Measurements from ENCODE around the gene IMMP2L. TPM values are rescaled to one million over a fixed set of nuclear protein-coding genes. Genes with fewer than 3 reads are reported as not detected.

The IMMP2L gene
- total and polyA plus RNA-seq, 2 of the 13 experiments (the other 11 are each of a cell fraction or from before 2014, with no cell fraction given), result 7.8 to 16.9 TPM

GRCh38 chr7:110852156-110852940 lies 709.9 kb downstream of the IMMP2L start:
- CTCF ChIA-PET (ENCODE audit: low intra/inter-chr PET ratio, low total read pairs), result no interaction called here
- Histone ChIP-seq H3K27ac (ENCODE audit: extremely low read length, insufficient read depth, low read length) (no peak overlapping the region), H3K79me2 (ENCODE audit: insufficient read depth, low read length) (no peaks in the 10 kb centered on the region), H2AFZ (ENCODE audit: low read length) (no peak overlapping the region), H3K4me1 (ENCODE audit: insufficient read depth, low read length) (no peaks in the 10 kb centered on the region), H3K9ac (ENCODE audit: insufficient read depth, low read depth, low read length) (no peak overlapping the region), H3K4me2 (ENCODE audit: low read depth, low read length) (no peak overlapping the region), H3K9me3 (ENCODE audit: low read length) (no peaks in the 10 kb centered on the region), H3K27me3 (ENCODE audit: control insufficient read depth in 1 of 2, insufficient read depth in 2 of 2, low read length in 2 of 2) (no peaks in the 10 kb centered on the region), H4K20me1 (ENCODE audit: insufficient read depth, low read length) (no peaks in the 10 kb centered on the region), H3K36me3 (replicated peaks in 1 of 2; ENCODE audit: control insufficient read depth in 1 of 2, insufficient read depth in 2 of 2, low read length in 2 of 2) (no peaks in the 10 kb centered on the region), H3K4me3 (replicated peaks in 1 of 3; ENCODE audit: insufficient read depth in 1 of 3, low read depth in 2 of 3, low read length in 3 of 3) (no peak overlapping the region)
- 27% methylated on average over 4 of the region's 4 CpGs for WGBS (ENCODE audit: low lambda C conversion rate)
- FAIRE-seq (no peak), ATAC-seq (no peak), DNase-seq (ENCODE audit: low spot score) (no peak)
- in situ Hi-C loops (cut with HindIII; ENCODE audit: extremely low pct_ligation_motif_present, low pct_unique_long_range_greater_than_20kb) (no loop called here), intact Hi-C loops (cut with micrococcal nuclease; ENCODE audit: unreplicated experiment) (no loop called here)
- POLR2A ChIA-PET, result no interaction called here
- no TSS peak for BruUV-seq (replicated peaks)
- no peak for TF ChIP-seq GMEB1 (CRISPR knock-in tag; IDR thresholded peaks at IDR 0.05; ENCODE audit: borderline replicate concordance)
- TF ChIP-seq ZNF138 (CRISPR knock-in tag; IDR thresholded peaks at IDR 0.05; ENCODE audit: low read depth), result no peak

GRCh38 chr7:110850224-110850623 lies 712.1 kb downstream of the IMMP2L start:
- Histone ChIP-seq H3K27me3 (ENCODE audit: control insufficient read depth in 1 of 2, insufficient read depth in 2 of 2, low read length in 2 of 2) (no peaks in the 10 kb centered on the region), H3K79me2 (ENCODE audit: insufficient read depth, low read length) (no peaks in the 10 kb centered on the region), H3K9ac (ENCODE audit: insufficient read depth, low read depth, low read length) (no peak overlapping the region), H3K4me1 (ENCODE audit: insufficient read depth, low read length) (no peaks in the 10 kb centered on the region), H3K27ac (ENCODE audit: extremely low read length, insufficient read depth, low read length) (no peak overlapping the region), H4K20me1 (ENCODE audit: insufficient read depth, low read length) (no peaks in the 10 kb centered on the region), H3K4me2 (ENCODE audit: low read depth, low read length) (no peak overlapping the region), H2AFZ (ENCODE audit: low read length) (no peak overlapping the region), H3K36me3 (replicated peaks in 1 of 2; ENCODE audit: control insufficient read depth in 1 of 2, insufficient read depth in 2 of 2, low read length in 2 of 2) (no peaks in the 10 kb centered on the region), H3K4me3 (replicated peaks in 1 of 3; ENCODE audit: insufficient read depth in 1 of 3, low read depth in 2 of 3, low read length in 3 of 3) (no peak overlapping the region), H3K9me3 (ENCODE audit: low read length) (no peaks in the 10 kb centered on the region)
- no TSS peak for BruUV-seq (replicated peaks)
- CTCF ChIA-PET (ENCODE audit: low intra/inter-chr PET ratio, low total read pairs), result no interaction called here
- DNase-seq (ENCODE audit: low spot score), result no peak
- in situ Hi-C loops (cut with HindIII; ENCODE audit: extremely low pct_ligation_motif_present, low pct_unique_long_range_greater_than_20kb), result no loop called here
- ATAC-seq, result no peak
- intact Hi-C loops (cut with micrococcal nuclease; ENCODE audit: unreplicated experiment), result no loop called here
- WGBS (ENCODE audit: low lambda C conversion rate), result 78% methylated on average over 3 of the region's 3 CpGs
- no peak for FAIRE-seq
- POLR2A ChIA-PET, result no interaction called here
- TF ChIP-seq ZNF501 (CRISPR knock-in tag; IDR thresholded peaks at IDR 0.05), result no peak
- TF ChIP-seq PREB (CRISPR knock-in tag; IDR thresholded peaks at IDR 0.05), result no peak
- no peak for TF ChIP-seq MAZ (IDR thresholded peaks at IDR 0.05; ENCODE audit: borderline replicate concordance, low read depth, low read length)
- TF ChIP-seq MAZ (CRISPR knock-in tag; IDR thresholded peaks at IDR 0.05; ENCODE audit: low read depth), result no peak
- no peak for TF ChIP-seq HMGXB3 (CRISPR knock-in tag; IDR thresholded peaks at IDR 0.05; ENCODE audit: borderline replicate concordance)
- TF ChIP-seq ZNF878 (CRISPR knock-in tag; IDR thresholded peaks at IDR 0.05), result no peak
- no peak for TF ChIP-seq DDIT3 (CRISPR knock-in tag; IDR thresholded peaks at IDR 0.05)

All from HepG2 (cell line).